PC-3 (cell line): ENCODE measurements around the gene TTLL10. TPM values are rescaled to one million over a fixed set of nuclear protein-coding genes. Genes with fewer than 3 reads are reported as not detected.

Source experiments
- ATAC-seq: fragments of 200-7000 bp; cut with Tn5 transposase; 2 replicates; pipeline ENCODE4 v1.9.1; 2020; ENCODE audit warnings: mild to moderate bottlenecking, moderate library complexity
- BruUV-seq: library from RNA; stranded (reverse); fragments of 400-500 nt; replicated peaks from 2 replicates; lab custom pipeline; 2021; lab: Mats Ljungman, UMichigan
- CTCF ChIA-PET: fragments of 300-600 bp; sonication (Branson Sonifier 250); formaldehyde crosslinking; loops from one replicate; lab custom pipeline; 2022; ENCODE audit warnings: antibody characterized with exemption; lab: Charles Lee
- POLR2A ChIA-PET: fragments of 300-600 bp; sonication (Branson Sonifier 250); formaldehyde crosslinking; loops from one replicate; lab custom pipeline; 2022; ENCODE audit warnings: antibody characterized with exemption; ENCODE audit not compliant: unreplicated experiment; lab: Charles Lee
- DNase-seq: peaks from one replicate; pipeline ENCODE4 v3.0.0-alpha.2; 2015
- H2AFZ ChIP-seq: fragments of 300-600 bp; sonication (generic); 2 replicates; pipeline ENCODE4 v1.6.0; 2016; ENCODE audit warnings: antibody characterized with exemption, low read length
- H3F3A ChIP-seq: fragments of 300-600 bp; sonication (generic); one replicate; pipeline ENCODE4 v1.6.0; 2017; ENCODE audit warnings: antibody characterized with exemption, low read length, control low read depth, mild to moderate bottlenecking; ENCODE audit not compliant: unreplicated experiment
- H3K27ac ChIP-seq: fragments of 300-600 bp; sonication (generic); 2 replicates; pipeline ENCODE4 v1.5.1; 2016; ENCODE audit warnings: mild to moderate bottlenecking, low read length
- H3K27me3 ChIP-seq: fragments of 300-600 bp; sonication (generic); 2 replicates; pipeline ENCODE4 v1.6.1; 2016; ENCODE audit warnings: low read length, mixed read lengths
- H3K36me3 ChIP-seq: fragments of 300-600 bp; sonication (generic); 2 replicates; pipeline ENCODE4 v1.6.1; 2016; ENCODE audit warnings: low read depth, mixed run types, low read length, mixed read lengths
- H3K4me1 ChIP-seq: fragments of 300-600 bp; sonication (generic); 2 replicates; pipeline ENCODE4 v1.5.1; 2016; ENCODE audit warnings: low read length; ENCODE audit not compliant: insufficient read depth
- H3K4me2 ChIP-seq: fragments of 300-600 bp; sonication (generic); 2 replicates; pipeline ENCODE4 v1.6.0; 2016; ENCODE audit warnings: low read length
- H3K4me3 ChIP-seq: fragments of 300-600 bp; sonication (generic); 2 replicates; pipeline ENCODE4 v1.5.1; 2016; ENCODE audit warnings: mild to moderate bottlenecking, low read length, mixed read lengths
- H3K79me2 ChIP-seq: fragments of 300-600 bp; sonication (generic); 2 replicates; pipeline ENCODE4 v1.6.1; 2017; ENCODE audit warnings: low read length, mixed read lengths
- H3K9ac ChIP-seq: fragments of 300-600 bp; sonication (generic); 2 replicates; pipeline ENCODE4 v1.6.0; 2016; ENCODE audit warnings: mild to moderate bottlenecking, low read length
- H3K9me2 ChIP-seq: fragments of 300-600 bp; sonication (generic); replicated peaks from 2 replicates; pipeline ENCODE4 v1.6.1; 2016; ENCODE audit warnings: mixed run types, low read length, mixed read lengths
- H3K9me3 ChIP-seq: fragments of 300-600 bp; sonication (generic); 2 replicates; pipeline ENCODE4 v1.6.1; 2016; ENCODE audit warnings: low read length, mixed read lengths
- H4K20me1 ChIP-seq: fragments of 300-600 bp; sonication (generic); 2 replicates; pipeline ENCODE4 v1.6.1; 2016; ENCODE audit warnings: low read length, mixed read lengths
- EZH2 ChIP-seq: fragments of 300-600 bp; sonication (generic); IDR thresholded peaks from one replicate; pipeline ENCODE4 v1.6.1; 2017; ENCODE audit warnings: antibody characterized with exemption, mild to moderate bottlenecking, low read length; ENCODE audit not compliant: unreplicated experiment
- EZH2phosphoT487 ChIP-seq: fragments of 300-600 bp; sonication (generic); IDR thresholded peaks from 2 replicates; pipeline ENCODE4 v1.6.1; 2018; ENCODE audit warnings: mild to moderate bottlenecking, antibody characterized with exemption, low read length, borderline replicate concordance
- intact Hi-C: fragments of 100-400 bp; cut with micrococcal nuclease; formaldehyde crosslinking; loops from 2 replicates; pipeline ENCODE4 v1.9.0; 2023
- total RNA-seq: library from RNA; depleted of rRNA; stranded (reverse); fragments of >200 nt; gene quantifications from 2 replicates; pipeline ENCODE4 v1.2.3, GENCODE V29; 2014
- TF ChIP-seq, protein P1 (sequence below): fragments of 300-600 bp; sonication (generic); conservative IDR thresholded peaks from 2 replicates; pipeline ENCODE4 v1.5.1; 2017; ENCODE audit warnings: antibody characterized with exemption, low read depth, mild to moderate bottlenecking, low read length

The TTLL10 gene
- total RNA-seq, 1 experiment from 2014 or later, result 0.36 TPM

DNA sequence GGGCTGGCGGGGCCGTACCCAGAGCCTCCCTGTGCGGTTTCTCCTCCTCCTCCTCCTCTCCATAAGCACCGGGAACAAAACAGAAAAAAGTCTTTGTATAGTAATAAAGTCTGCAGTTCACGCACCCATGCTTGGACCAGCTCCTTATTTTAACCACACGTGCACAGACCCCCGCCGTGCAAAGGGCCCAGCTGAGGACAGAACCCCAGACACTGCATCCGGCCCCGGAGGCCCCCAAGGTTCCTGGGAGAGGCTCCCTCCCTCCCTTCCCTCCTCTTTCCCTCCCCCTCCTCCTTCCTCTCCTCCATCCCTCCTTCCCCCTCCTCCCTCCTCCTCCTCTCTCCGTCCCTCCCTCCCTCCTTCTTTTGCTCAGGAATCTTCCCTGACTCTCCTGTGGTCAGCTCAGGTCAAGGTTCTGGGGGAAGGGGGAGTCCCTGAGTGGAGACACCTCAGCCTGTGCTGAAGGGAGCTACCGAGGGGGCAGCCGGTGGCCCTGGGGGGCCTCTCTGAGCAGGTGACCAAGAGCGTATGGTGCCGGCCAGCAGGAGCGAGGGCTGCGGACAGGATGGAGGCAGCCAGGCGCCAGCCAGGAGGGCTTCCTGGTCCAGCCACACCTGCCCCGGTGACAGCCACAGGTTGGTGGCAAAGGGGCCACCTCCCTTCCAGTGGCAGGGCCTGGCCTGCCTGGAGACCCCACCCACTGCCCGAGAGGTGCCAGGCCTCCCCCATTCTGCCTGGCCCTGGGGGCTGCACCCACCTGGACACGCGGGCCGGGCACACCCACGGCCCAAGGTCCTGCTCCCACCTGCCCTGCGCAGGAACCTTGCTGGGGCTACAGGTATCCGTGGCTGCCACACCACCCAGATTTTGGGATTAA is 3.2 kb upstream of the TTLL10 start:
- H3K79me2 ChIP-seq, result peaks cover 46% of the 10 kb centered on the region
- BruUV-seq, result no TSS peak
- no peak overlapping the region for H2AFZ ChIP-seq
- POLR2A ChIA-PET, result no interaction called here
- TF ChIP-seq EZH2 (no peak), EZH2phosphoT487 (no peak)
- TF ChIP-seq, protein P1, sequence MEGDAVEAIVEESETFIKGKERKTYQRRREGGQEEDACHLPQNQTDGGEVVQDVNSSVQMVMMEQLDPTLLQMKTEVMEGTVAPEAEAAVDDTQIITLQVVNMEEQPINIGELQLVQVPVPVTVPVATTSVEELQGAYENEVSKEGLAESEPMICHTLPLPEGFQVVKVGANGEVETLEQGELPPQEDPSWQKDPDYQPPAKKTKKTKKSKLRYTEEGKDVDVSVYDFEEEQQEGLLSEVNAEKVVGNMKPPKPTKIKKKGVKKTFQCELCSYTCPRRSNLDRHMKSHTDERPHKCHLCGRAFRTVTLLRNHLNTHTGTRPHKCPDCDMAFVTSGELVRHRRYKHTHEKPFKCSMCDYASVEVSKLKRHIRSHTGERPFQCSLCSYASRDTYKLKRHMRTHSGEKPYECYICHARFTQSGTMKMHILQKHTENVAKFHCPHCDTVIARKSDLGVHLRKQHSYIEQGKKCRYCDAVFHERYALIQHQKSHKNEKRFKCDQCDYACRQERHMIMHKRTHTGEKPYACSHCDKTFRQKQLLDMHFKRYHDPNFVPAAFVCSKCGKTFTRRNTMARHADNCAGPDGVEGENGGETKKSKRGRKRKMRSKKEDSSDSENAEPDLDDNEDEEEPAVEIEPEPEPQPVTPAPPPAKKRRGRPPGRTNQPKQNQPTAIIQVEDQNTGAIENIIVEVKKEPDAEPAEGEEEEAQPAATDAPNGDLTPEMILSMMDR, result no peak
- no peak overlapping the region for H3K9ac ChIP-seq
- CTCF ChIA-PET, result no interaction called here
- H3K36me3 ChIP-seq, result no peaks in the 10 kb centered on the region; the same call in 1 of the 2 replicates
- no peaks in the 10 kb centered on the region for H3K9me2 ChIP-seq
- intact Hi-C loops, result no loop called here
- no peaks in the 10 kb centered on the region for H3K27me3 ChIP-seq
- ATAC-seq (no peak), DNase-seq (no peak)
- H3K4me3 ChIP-seq, result no peak overlapping the region
- peaks cover 8% of the 10 kb centered on the region for H3K4me1 ChIP-seq
- peaks cover 31% of the 10 kb centered on the region for H4K20me1 ChIP-seq
- no peaks in the 10 kb centered on the region for H3F3A ChIP-seq
- H3K27ac ChIP-seq, result no peak overlapping the region
- H3K9me3 ChIP-seq, result no peaks in the 10 kb centered on the region
- no peak overlapping the region for H3K4me2 ChIP-seq

GRCh38 chr1:1171161-1171545 is 2.5 kb upstream of the TTLL10 start:
- Histone ChIP-seq H2AFZ (no peak overlapping the region), H3K79me2 (peaks cover 39% of the 10 kb centered on the region), H3K9me3 (no peaks in the 10 kb centered on the region), H3K9ac (no peak overlapping the region), H3K4me1 (peaks cover under 1% of the 10 kb centered on the region), H3K9me2 (no peaks in the 10 kb centered on the region), H3K36me3 (no peaks in the 10 kb centered on the region; the same call in 1 of the 2 replicates), H3K27ac (no peak overlapping the region), H3K4me3 (no peak overlapping the region), H3K4me2 (no peak overlapping the region), H3K27me3 (no peaks in the 10 kb centered on the region), H4K20me1 (peaks cover 24% of the 10 kb centered on the region), H3F3A (no peaks in the 10 kb centered on the region)
- ChIA-PET CTCF (no interaction called here), POLR2A (interaction anchor here (0.6 kb wide), 1 partner anchor 1297 kb away, joined by 4 read pairs; no protein-coding TSS in a partner anchor)
- intact Hi-C loops, result no loop called here
- no TSS peak for BruUV-seq
- TF ChIP-seq, protein P1, result no peak
- TF ChIP-seq EZH2phosphoT487, result no peak
- no peak for TF ChIP-seq EZH2
- ATAC-seq (no peak), DNase-seq (no peak)
